HepG2 (cell line): ENCODE data around the gene CARMIL1. TPM values are rescaled to one million over a fixed set of nuclear protein-coding genes. Genes with fewer than 3 reads are reported as not detected.

Source experiments
- ATAC-seq: fragments of 200-7000 bp; cut with Tn5 transposase; 3 replicates; pipeline ENCODE4 v1.9.1; 2020; ENCODE audit warnings: mild to moderate bottlenecking, moderate library complexity
- BruUV-seq: library from RNA; stranded (reverse); fragments of 400-500 nt; replicated peaks from 2 replicates; lab custom pipeline; 2021; lab: Mats Ljungman, UMichigan
- CTCF ChIA-PET: fragments of 300-600 bp; formaldehyde crosslinking; extraction: SDS; loops from one replicate; lab custom pipeline; 2021; ENCODE audit warnings: low total read pairs, inconsistent platforms, low intra/inter-chr PET ratio; lab: Yijun Ruan, JAX
- POLR2A ChIA-PET: fragments of 350-600 bp; sonication (Branson Sonifier 250); formaldehyde crosslinking; loops from one replicate; lab custom pipeline; 2020; ENCODE audit warnings: antibody characterized with exemption, inconsistent platforms; lab: Yijun Ruan, JAX
- DNase-seq: peaks from one replicate; pipeline ENCODE4 v3.0.0-alpha.2; 2015; ENCODE audit warnings: low spot score
- FAIRE-seq: peaks from 3 replicates; lab custom pipeline; 2011; peaks lifted over from hg19 to GRCh38; lab: Jason Lieb, UNC
- H2AFZ ChIP-seq: one replicate; pipeline ENCODE4 v1.6.1; 2011; ENCODE audit warnings: low read length, inconsistent platforms
- H3K27ac ChIP-seq: fragments of 300-600 bp; 3 replicates; pipeline ENCODE4 v1.8.0; 2011; ENCODE audit warnings: mixed run types, mild to moderate bottlenecking, mixed read lengths, low read length, inconsistent platforms; ENCODE audit not compliant: insufficient read depth; ENCODE audit errors: extremely low read length
- H3K27me3 ChIP-seq, 2 experiments: fragments of 200-600 bp in 1 of 2; 2 replicates in 1 of 2; 3 replicates in 1 of 2; pipeline versions ENCODE4 v1.6.0 to v1.8.0; 2011; ENCODE audit warnings: low read length in 2 of 2, mild to moderate bottlenecking in 2 of 2, moderate library complexity in 2 of 2, inconsistent platforms in 1 of 2; ENCODE audit not compliant: insufficient read depth in 2 of 2, control insufficient read depth in 1 of 2
- H3K36me3 ChIP-seq, 2 experiments: fragments of 200-600 bp in 1 of 2; replicated peaks in 1 of 2; 2 replicates in 1 of 2; 3 replicates in 1 of 2; pipeline versions ENCODE4 v1.5.1 to v1.8.0; 2011; ENCODE audit warnings: low read length in 2 of 2, inconsistent platforms in 1 of 2; ENCODE audit not compliant: insufficient read depth in 2 of 2, control insufficient read depth in 1 of 2
- H3K4me1 ChIP-seq: 2 replicates; pipeline ENCODE4 v1.5.1; 2012; ENCODE audit warnings: low read length, inconsistent platforms; ENCODE audit not compliant: insufficient read depth
- H3K4me2 ChIP-seq: 2 replicates; pipeline ENCODE4 v1.6.0; 2011; ENCODE audit warnings: low read depth, low read length, inconsistent platforms
- H3K4me3 ChIP-seq, 3 experiments: fragments of 200-600 bp in 1 of 3; sonication (generic), shearing (Covaris generic) in 1 of 3; replicated peaks in 1 of 3; 2 replicates each; pipeline ENCODE4 v1.5.1; 2011 to 2016; ENCODE audit warnings: low read length in 3 of 3, inconsistent platforms in 2 of 3, low read depth in 2 of 3, mild to moderate bottlenecking in 2 of 3, control low read depth in 1 of 3, mixed read lengths in 1 of 3; ENCODE audit not compliant: insufficient read depth in 1 of 3
- H3K79me2 ChIP-seq: one replicate; pipeline ENCODE4 v1.6.1; 2011; ENCODE audit warnings: low read length, inconsistent platforms; ENCODE audit not compliant: insufficient read depth
- H3K9ac ChIP-seq: 2 replicates; pipeline ENCODE4 v1.6.0; 2011; ENCODE audit warnings: mild to moderate bottlenecking, low read depth, low read length, inconsistent platforms; ENCODE audit not compliant: insufficient read depth
- H3K9me3 ChIP-seq: 2 replicates; pipeline ENCODE4 v1.5.1; 2012; ENCODE audit warnings: mild to moderate bottlenecking, low read length
- H4K20me1 ChIP-seq: 2 replicates; pipeline ENCODE4 v1.6.0; 2011; ENCODE audit warnings: inconsistent platforms, mild to moderate bottlenecking, low read length, moderate library complexity; ENCODE audit not compliant: insufficient read depth
- ERF ChIP-seq: IDR thresholded peaks from 2 replicates; pipeline ENCODE4 v1.6.1; 2018; ENCODE audit warnings: missing biosample characterization, missing genetic modification reagents
- MZF1 ChIP-seq: sonication (generic); formaldehyde crosslinking; IDR thresholded peaks from 2 replicates; pipeline ENCODE4 v1.8.1; 2023; ENCODE audit warnings: mild to moderate bottlenecking, missing genetic modification reagents, borderline replicate concordance
- REL ChIP-seq: sonication (generic); formaldehyde crosslinking; conservative IDR thresholded peaks from 2 replicates; pipeline ENCODE4 v1.8.0; 2022; ENCODE audit warnings: mild to moderate bottlenecking, missing genetic modification reagents, moderate library complexity
- SP2 ChIP-seq: sonication (generic); formaldehyde crosslinking; IDR thresholded peaks from 2 replicates; pipeline ENCODE4 v1.5.1; 2020; ENCODE audit warnings: mild to moderate bottlenecking, missing genetic modification reagents
- SRSF1 ChIP-seq: fragments of 200-400 bp; formaldehyde crosslinking; optimal IDR thresholded peaks from 2 replicates; pipeline ENCODE3; 2017; ENCODE audit warnings: mild to moderate bottlenecking, low read depth, low read length, moderate library complexity
- ZNF576 ChIP-seq: sonication (generic); formaldehyde crosslinking; IDR thresholded peaks from 2 replicates; pipeline ENCODE4 v1.4.0; 2020; ENCODE audit warnings: mild to moderate bottlenecking, missing genetic modification reagents
- ZNF720 ChIP-seq: sonication (generic); formaldehyde crosslinking; IDR thresholded peaks from 2 replicates; pipeline ENCODE4 v1.4.0; 2020; ENCODE audit warnings: missing genetic modification reagents
- WGBS: methylation state at CpG from one replicate; pipeline ENCODE4 v1.1.6; 2017; ENCODE audit warnings: low lambda C conversion rate; 5-methylcytosine and 5-hydroxymethylcytosine counted together
- in situ Hi-C: cut with HindIII; loops from 2 replicates; pipeline ENCODE4 v1.10.0; 2017; ENCODE audit warnings: low pct_unique_long_range_greater_than_20kb; ENCODE audit not compliant: extremely low pct_ligation_motif_present
- intact Hi-C: fragments of 100-400 bp; cut with micrococcal nuclease; formaldehyde crosslinking; loops from one replicate; pipeline ENCODE4 v1.10.0; 2022; ENCODE audit not compliant: unreplicated experiment
- polyA plus RNA-seq, 8 experiments: library from polyadenylated mRNA; depleted of rRNA in 3 of 8; stranded (reverse) in 7 of 8; unstranded in 1 of 8; fragments of >200 nt; fragmentation: Illumina TruSeq in 4 of 8; extraction: Trizol in 4 of 8; gene quantifications; 2 replicates each; pipeline versions ENCODE4 v1.2.1 to v1.2.3, GENCODE V29; 2011 to 2016; ENCODE audit warnings: low read depth in 4 of 8, missing spikeins in 1 of 8, mixed read lengths in 1 of 8; ENCODE audit not compliant: insufficient read depth in 1 of 8
- total RNA-seq, 5 experiments: library from RNA; depleted of rRNA; stranded (reverse); fragments of >200 nt; fragmentation: Illumina TruSeq; extraction: Trizol; gene quantifications; 2 replicates each; pipeline ENCODE4 v1.2.3, GENCODE V29; 2016; ENCODE audit warnings: low read depth in 1 of 5

CARMIL1 gene
- total and polyA plus RNA-seq, 2 of the 13 experiments (the other 11 are each of a cell fraction or from before 2014, with no cell fraction given), result 1.8 to 2.6 TPM

GRCh38 chr6:25324066-25324762 is 45.0 kb downstream of the CARMIL1 start:
- H3K9me3 ChIP-seq, result no peaks in the 10 kb centered on the region
- no peak overlapping the region for H3K9ac ChIP-seq
- CTCF ChIA-PET, result no interaction called here
- FAIRE-seq (no peak), DNase-seq (no peak), ATAC-seq (no peak)
- H3K79me2 ChIP-seq, result no peaks in the 10 kb centered on the region
- no peak for TF ChIP-seq ZNF720 (CRISPR knock-in tag)
- H4K20me1 ChIP-seq, result no peaks in the 10 kb centered on the region
- BruUV-seq, result no TSS peak
- no peak overlapping the region for H3K4me2 ChIP-seq
- H3K4me3 ChIP-seq, result no peak overlapping the region
- 50% methylated on average over 1 of the region's 1 CpG for WGBS
- intact Hi-C loops (no loop called here), in situ Hi-C loops (no loop called here)
- H2AFZ ChIP-seq, result no peak overlapping the region
- H3K27ac ChIP-seq, result no peak overlapping the region
- H3K36me3 ChIP-seq, result no peaks in the 10 kb centered on the region
- POLR2A ChIA-PET, result no interaction called here
- peaks cover 13% of the 10 kb centered on the region for H3K4me1 ChIP-seq
- no peaks in the 10 kb centered on the region for H3K27me3 ChIP-seq

- H3K4me3 ChIP-seq, result no peak overlapping the region
- 79% methylated on average over 4 of the region's 4 CpGs for WGBS
- intact Hi-C loops, result no loop called here
- BruUV-seq, result no TSS peak
- no peak overlapping the region for H3K9ac ChIP-seq
- no peaks in the 10 kb centered on the region for H3K36me3 ChIP-seq
- no peak overlapping the region for H3K27ac ChIP-seq
- ATAC-seq, result no peak
- H3K79me2 ChIP-seq, result no peaks in the 10 kb centered on the region
- H3K9me3 ChIP-seq, result no peaks in the 10 kb centered on the region
- FAIRE-seq, result no peak
- no peak for DNase-seq
- ChIA-PET CTCF (no interaction called here), POLR2A (no interaction called here)
- no peaks in the 10 kb centered on the region for H4K20me1 ChIP-seq
- H3K4me2 ChIP-seq, result no peak overlapping the region
- no peak overlapping the region for H2AFZ ChIP-seq
- no peak for TF ChIP-seq MZF1
- no peak for TF ChIP-seq SRSF1
- no peak for TF ChIP-seq SP2
- TF ChIP-seq ERF (CRISPR knock-in tag), result no peak
- TF ChIP-seq REL (CRISPR knock-in tag), result no peak
- no peak for TF ChIP-seq ZNF576 (CRISPR knock-in tag)
- in situ Hi-C loops, result no loop called here
- no peaks in the 10 kb centered on the region for H3K27me3 ChIP-seq
- H3K4me1 ChIP-seq, result peaks cover 13% of the 10 kb centered on the region
Observed at GRCh38 chr6:25326126-25326525, 47.0 kb downstream of the CARMIL1 start.
